Ecto neural progenitor cell (in vitro differentiated cells): Measurements from ENCODE around the gene RBM22.

Experiments
- DNase-seq: peaks from one replicate; pipeline ENCODE4 v3.0.0-alpha.2; 2018; ENCODE audit warnings: low spot score

RBM22 gene

GRCh38 chr5:150651924-150652671 lies 48.8 kb downstream of the RBM22 start:
- no peak for DNase-seq

- DNase-seq: no peak
Observed at GRCh38 chr5:150651382-150651781, 49.5 kb downstream of the RBM22 start.

- DNase-seq: no peak
Observed at GRCh38 chr5:150650021-150651006, 50.5 kb downstream of the RBM22 start.

- DNase-seq: no peak
Observed at GRCh38 chr5:150649108-150650020, 51.5 kb downstream of the RBM22 start.

GRCh38 chr5:150648294-150649107 lies 52.4 kb downstream of the RBM22 start:
- DNase-seq: no peak

GRCh38 chr5:150647275-150648251 lies 53.3 kb downstream of the RBM22 start:
- no peak for DNase-seq

GRCh38 chr5:150645070-150645700 lies 55.7 kb downstream of the RBM22 start:
- no peak for DNase-seq

GRCh38 chr5:150644514-150644913 lies 56.3 kb downstream of the RBM22 start:
- DNase-seq: no peak

GRCh38 chr5:150644058-150644457 lies 56.8 kb downstream of the RBM22 start:
- no peak for DNase-seq

GRCh38 chr5:150642991-150643710 lies 57.7 kb downstream of the RBM22 start:
- DNase-seq: no peak

- no peak for DNase-seq
Observed at GRCh38 chr5:150642567-150642927, 58.3 kb downstream of the RBM22 start.

GRCh38 chr5:150641824-150642566 lies 58.9 kb downstream of the RBM22 start:
- DNase-seq: no peak

GRCh38 chr5:150641006-150641570 lies 59.8 kb downstream of the RBM22 start:
- DNase-seq: no peak
